Endothelial cell of umbilical vein (primary cell): ENCODE results near the gene DISP3. TPM values are rescaled to one million over a fixed set of nuclear protein-coding genes. Genes with fewer than 3 reads are reported as not detected.

Experiments
- BruUV-seq: library from RNA; stranded (reverse); fragments of 400-500 nt; replicated peaks from 2 replicates; lab custom pipeline; 2021; lab: Mats Ljungman, UMichigan
- CTCF ChIA-PET: fragments of 300-600, 350-600 bp; sonication (Branson Sonifier 250); formaldehyde crosslinking; loops from one replicate; lab custom pipeline; 2021; ENCODE audit warnings: antibody characterized with exemption, inconsistent platforms; lab: Charles Lee
- POLR2A ChIA-PET: fragments of 300-600, 350-600 bp; sonication (Branson Sonifier 250); formaldehyde crosslinking; loops from one replicate; lab custom pipeline; 2021; ENCODE audit warnings: antibody characterized with exemption, inconsistent platforms; lab: Charles Lee
- DNase-seq: peaks from one replicate; pipeline ENCODE4 v3.0.0-alpha.2; 2011; ENCODE audit warnings: low read depth, low spot score
- FAIRE-seq: peaks from 2 replicates; lab custom pipeline; 2011; peaks lifted over from hg19 to GRCh38; lab: Jason Lieb, UNC
- H2AFZ ChIP-seq: 2 replicates; pipeline ENCODE4 v1.6.0; 2012; ENCODE audit warnings: low read depth, low read length, control low read depth, inconsistent platforms
- H3K27ac ChIP-seq: 2 replicates; pipeline ENCODE4 v1.5.1; 2011; ENCODE audit warnings: low read depth, mild to moderate bottlenecking, control low read depth, low read length, moderate library complexity; ENCODE audit not compliant: insufficient read depth
- H3K27me3 ChIP-seq, 2 experiments: 2 replicates each; pipeline versions ENCODE4 v1.6.0 to v1.6.1; 2011; ENCODE audit warnings: low read length in 2 of 2, mixed read lengths in 1 of 2; ENCODE audit not compliant: control insufficient read depth in 2 of 2, insufficient read depth in 2 of 2
- H3K36me3 ChIP-seq, 2 experiments: 2 replicates in 1 of 2; 3 replicates in 1 of 2; pipeline ENCODE4 v1.5.1; 2011; ENCODE audit warnings: low read length in 2 of 2, mild to moderate bottlenecking in 1 of 2, moderate library complexity in 1 of 2; ENCODE audit not compliant: control insufficient read depth in 2 of 2, insufficient read depth in 2 of 2; ENCODE audit errors: extremely low read depth in 1 of 2
- H3K4me1 ChIP-seq: 3 replicates; pipeline ENCODE4 v1.5.1; 2011; ENCODE audit warnings: mild to moderate bottlenecking, low read length; ENCODE audit not compliant: control insufficient read depth, insufficient read depth; ENCODE audit errors: extremely low read depth
- H3K4me2 ChIP-seq: 2 replicates; pipeline ENCODE4 v1.6.1; 2011; ENCODE audit warnings: low read length, control low read depth, mixed read lengths; ENCODE audit not compliant: insufficient read depth
- H3K4me3 ChIP-seq, 3 experiments: fragments of 200-600 bp in 1 of 3; sonication (generic), shearing (Covaris generic) in 1 of 3; replicated peaks in 1 of 3; 2 replicates each; pipeline ENCODE4 v1.5.1; 2011 to 2016; ENCODE audit warnings: control low read depth in 3 of 3, low read length in 3 of 3, mild to moderate bottlenecking in 2 of 3, inconsistent platforms in 1 of 3, low read depth in 1 of 3, moderate library complexity in 1 of 3; ENCODE audit not compliant: insufficient read depth in 1 of 3
- H3K79me2 ChIP-seq: 2 replicates; pipeline ENCODE4 v1.6.0; 2012; ENCODE audit warnings: low read length, inconsistent platforms; ENCODE audit not compliant: control insufficient read depth, insufficient read depth
- H3K9ac ChIP-seq: replicated peaks from 2 replicates; pipeline ENCODE3; 2011; ENCODE audit warnings: low read length, control low read depth; ENCODE audit not compliant: insufficient read depth; ENCODE audit errors: extremely low read depth
- H3K9me1 ChIP-seq: replicated peaks from 3 replicates; pipeline ENCODE4 v1.6.0; 2011; ENCODE audit warnings: mild to moderate bottlenecking, low read length; ENCODE audit not compliant: control insufficient read depth, insufficient read depth; ENCODE audit errors: extremely low read depth
- H3K9me3 ChIP-seq: replicated peaks from 2 replicates; pipeline ENCODE4 v1.5.1; 2012; ENCODE audit warnings: low read length, inconsistent platforms; ENCODE audit not compliant: control insufficient read depth, insufficient read depth
- H4K20me1 ChIP-seq: replicated peaks from 2 replicates; pipeline ENCODE3; 2011; ENCODE audit warnings: mild to moderate bottlenecking, low read length; ENCODE audit not compliant: control insufficient read depth, insufficient read depth; ENCODE audit errors: extremely low read depth
- CTCF ChIP-seq, 2 donors: IDR thresholded peaks; 1 replicate in 1 of 2; 2 replicates in 1 of 2; pipeline ENCODE4 v1.5.1; 2011; ENCODE audit warnings: low read length in 2 of 2, mild to moderate bottlenecking in 2 of 2, moderate library complexity in 2 of 2, control low read depth in 1 of 2, inconsistent platforms in 1 of 2, low read depth in 1 of 2; ENCODE audit not compliant: insufficient read depth in 1 of 2; ENCODE audit errors: extremely low read depth in 1 of 2
- EZH2 ChIP-seq: IDR thresholded peaks from 2 replicates; pipeline ENCODE4 v1.6.1; 2012; ENCODE audit warnings: borderline replicate concordance, low read depth, mild to moderate bottlenecking, moderate library complexity, low read length, inconsistent platforms; ENCODE audit not compliant: severe bottlenecking
- FOS ChIP-seq: IDR thresholded peaks from 2 replicates; pipeline ENCODE4 v1.6.1; 2011; ENCODE audit warnings: mild to moderate bottlenecking, low read length, moderate library complexity, borderline replicate concordance; ENCODE audit not compliant: insufficient read depth
- GATA2 ChIP-seq: IDR thresholded peaks from 2 replicates; pipeline ENCODE4 v1.7.0; 2011; ENCODE audit warnings: low read depth, mild to moderate bottlenecking, moderate library complexity, mixed read lengths, low read length; ENCODE audit not compliant: insufficient read length, insufficient read depth
- JUN ChIP-seq: IDR thresholded peaks from 2 replicates; pipeline ENCODE4 v1.6.1; 2011; ENCODE audit warnings: borderline replicate concordance, low read depth; ENCODE audit not compliant: insufficient read length, insufficient read depth
- MYC ChIP-seq: IDR thresholded peaks from one replicate; pipeline ENCODE4 v1.6.1; 2011; ENCODE audit warnings: mild to moderate bottlenecking, low read depth, low read length
- POLR2A ChIP-seq: IDR thresholded peaks from 2 replicates; pipeline ENCODE4 v1.6.1; 2012; ENCODE audit warnings: low read depth, mild to moderate bottlenecking, control low read depth, low read length
- POLR2AphosphoS5 ChIP-seq: IDR thresholded peaks from 2 replicates; pipeline ENCODE4 v1.6.1; 2012; ENCODE audit warnings: low read depth, mild to moderate bottlenecking, control low read depth, low read length, moderate library complexity; ENCODE audit not compliant: insufficient read depth
- dilution Hi-C: fragments of 300-500 bp; cut with MboI; formaldehyde crosslinking; loops from one replicate; pipeline ENCODE4 v1.15.0; 2019; ENCODE audit warnings: low sequenced_read_pairs; ENCODE audit not compliant: extremely low pct_ligation_motif_present
- intact Hi-C: fragments of 100-400 bp; cut with micrococcal nuclease; formaldehyde crosslinking; loops from one replicate; pipeline ENCODE4 v1.10.0; 2022
- polyA plus RNA-seq, 4 experiments: library from polyadenylated mRNA; depleted of rRNA in 3 of 4; stranded (reverse) in 3 of 4; unstranded in 1 of 4; fragments of >200 nt; gene quantifications; 2 replicates each; pipeline versions ENCODE4 v1.2.1 to v1.2.3, GENCODE V29; 2011 to 2012; ENCODE audit warnings: missing spikeins in 1 of 4
- total RNA-seq: library from RNA; stranded (reverse); gene quantifications from 2 replicates; pipeline ENCODE4 v1.2.3, GENCODE V29; 2021
- TF ChIP-seq, protein P1 (sequence below): IDR thresholded peaks from 2 replicates; pipeline ENCODE4 v1.6.1; 2011; ENCODE audit not compliant: insufficient read depth, insufficient read length

DISP3 gene
- total and polyA plus RNA-seq, 2 donors (not counting 3 experiments of a cell fraction or from before 2014, with no cell fraction given): 0.26 to 0.49 TPM

GRCh38 chr1:11527541-11528452, 48.8 kb downstream of the DISP3 start:
- BruUV-seq: no TSS peak

More at GRCh38 chr1:11527541-11528452, 48.8 kb downstream of the DISP3 start:
- no peaks in the 10 kb centered on the region for H3K4me1 ChIP-seq
- H3K9me1 ChIP-seq: no peaks in the 10 kb centered on the region
- no peaks in the 10 kb centered on the region for H3K9me3 ChIP-seq
- TF ChIP-seq FOS (no peak), CTCF (IDR thresholded peaks at IDR 0.05; ENCODE audit: extremely low read depth in 1 of 2, insufficient read depth in 1 of 2, low read depth in 1 of 2, low read length in 2 of 2) (no peak), EZH2 (no peak), GATA2 (no peak), MYC (no peak), POLR2AphosphoS5 (no peak), JUN (no peak), POLR2A (no peak)
- TF ChIP-seq, protein P1, sequence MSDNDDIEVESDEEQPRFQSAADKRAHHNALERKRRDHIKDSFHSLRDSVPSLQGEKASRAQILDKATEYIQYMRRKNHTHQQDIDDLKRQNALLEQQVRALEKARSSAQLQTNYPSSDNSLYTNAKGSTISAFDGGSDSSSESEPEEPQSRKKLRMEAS: no peak
- H3K79me2 ChIP-seq: no peaks in the 10 kb centered on the region
- no peak for DNase-seq
- no peak overlapping the region for H3K4me3 ChIP-seq
- intact Hi-C loops (no loop called here), dilution Hi-C loops (no loop called here)
- H3K27me3 ChIP-seq: no peaks in the 10 kb centered on the region
- no peak for FAIRE-seq
- no peaks in the 10 kb centered on the region for H3K36me3 ChIP-seq
- H2AFZ ChIP-seq: no peak overlapping the region
- no peak overlapping the region for H3K9ac ChIP-seq
- H3K4me2 ChIP-seq: no peak overlapping the region
- H3K27ac ChIP-seq: no peak overlapping the region
- ChIA-PET CTCF (no interaction called here), POLR2A (interaction anchor here (0.5 kb wide), 1 partner anchor 552 kb away, joined by 5 read pairs; no protein-coding TSS in a partner anchor)
- H4K20me1 ChIP-seq: no peaks in the 10 kb centered on the region
